Stimulated activated CD8-positive, alpha-beta memory T cell treated with anti-CD3 and anti-CD28 coated beads, Interleukin-7, amount 100 ng/mL, for 4 hours (primary cell): ENCODE results near the gene LRRTM1.

Source experiments
- DNase-seq, 2 donors: peaks; one replicate each; pipeline ENCODE4 v3.0.0-alpha.2; 2020; ENCODE audit warnings: low read depth in 2 of 2

LRRTM1 gene

GRCh38 chr2:80303909-80304837 lies at the start of gene LRRTM1:
LRRTM1 (minus strand) TSS chr2:80304752; CDS start chr2:80303819, 933 bp downstream.
- no peak for DNase-seq

- DNase-seq, result no peak
Observed at GRCh38 chr2:80351231-80351630, 46.7 kb upstream of the LRRTM1 start.

GRCh38 chr2:80348953-80349352 lies 44.4 kb upstream of the LRRTM1 start:
- DNase-seq, result no peak

GRCh38 chr2:80348078-80348477 lies 43.5 kb upstream of the LRRTM1 start:
- DNase-seq, result no peak

- DNase-seq, result no peak
Observed at GRCh38 chr2:80340022-80340421, 35.5 kb upstream of the LRRTM1 start.

- DNase-seq, result no peak
Observed at GRCh38 chr2:80338794-80339193, 34.2 kb upstream of the LRRTM1 start.

- DNase-seq, result no peak
Observed at GRCh38 chr2:80335411-80335810, 30.9 kb upstream of the LRRTM1 start.

- DNase-seq, result no peak
Observed at GRCh38 chr2:80333886-80334285, 29.3 kb upstream of the LRRTM1 start.

GRCh38 chr2:80330527-80331450 lies 26.2 kb upstream of the LRRTM1 start:
- no peak for DNase-seq

- DNase-seq, result no peak
Observed at GRCh38 chr2:80329491-80329890, 24.9 kb upstream of the LRRTM1 start.

- no peak for DNase-seq
Observed at GRCh38 chr2:80328159-80328571, 23.6 kb upstream of the LRRTM1 start.

- DNase-seq, result no peak
Observed at GRCh38 chr2:80326861-80327260, 22.3 kb upstream of the LRRTM1 start.

- DNase-seq, result no peak
Observed at GRCh38 chr2:80326214-80326613, 21.7 kb upstream of the LRRTM1 start.

GRCh38 chr2:80324525-80324924 lies 20.0 kb upstream of the LRRTM1 start:
- no peak for DNase-seq

- no peak for DNase-seq
Observed at GRCh38 chr2:80323610-80324009, 19.1 kb upstream of the LRRTM1 start.

- DNase-seq, result no peak
Observed at GRCh38 chr2:80322958-80323357, 18.4 kb upstream of the LRRTM1 start.

GRCh38 chr2:80322311-80322920 lies 17.9 kb upstream of the LRRTM1 start:
- DNase-seq, result no peak

GRCh38 chr2:80312282-80312839 lies 7.8 kb upstream of the LRRTM1 start:
- DNase-seq, result no peak

GRCh38 chr2:80311304-80311703 lies 6.8 kb upstream of the LRRTM1 start:
- no peak for DNase-seq

GRCh38 chr2:80303006-80303908 lies 1.3 kb downstream of the LRRTM1 start:
- DNase-seq, result no peak
